Muscle of leg (tissue), 11 donors: ENCODE results near the gene DLG4. TPM values are rescaled to one million over a fixed set of nuclear protein-coding genes. Genes with fewer than 3 reads are reported as not detected.
"Not testable (repeated sequence)": the region's sequence is repeated elsewhere in the genome, so short reads cannot be mapped to it uniquely, and the experiment has no call there.

Source experiments
- DNase-seq: peaks from one replicate; pipeline ENCODE4 v3.0.0; 2013
- H3K27ac ChIP-seq: one replicate; pipeline ENCODE4 v1.5.1; 2013; ENCODE audit warnings: mild to moderate bottlenecking, low read length, control low read depth
- H3K27me3 ChIP-seq: one replicate; pipeline ENCODE4 v1.6.1; 2013; ENCODE audit warnings: low read length; ENCODE audit not compliant: control insufficient read depth, insufficient read depth
- H3K36me3 ChIP-seq: one replicate; pipeline ENCODE4 v1.6.1; 2013; ENCODE audit warnings: low read length; ENCODE audit not compliant: control insufficient read depth, insufficient read depth
- H3K4me1 ChIP-seq: one replicate; pipeline ENCODE4 v1.6.1; 2013; ENCODE audit warnings: low read length; ENCODE audit not compliant: control insufficient read depth, insufficient read depth
- H3K4me3 ChIP-seq: one replicate; pipeline ENCODE4 v1.5.1; 2013; ENCODE audit warnings: low read length, control low read depth
- H3K9me3 ChIP-seq: replicated peaks from 2 replicates; pipeline ENCODE4 v1.6.1; 2013; ENCODE audit warnings: low read depth, low read length; ENCODE audit not compliant: control insufficient read depth
- WGBS: methylation state at CpG from one replicate; pipeline ENCODE4 v1.1.5; 2013; ENCODE audit warnings: missing lambda C conversion rate; ENCODE audit not compliant: insufficient coverage; 5-methylcytosine and 5-hydroxymethylcytosine counted together
- polyA plus RNA-seq, 8 donors: library from polyadenylated mRNA; unstranded; fragments of 120-200 nt; gene quantifications; one replicate each; pipeline versions ENCODE4 v1.2.1 to v1.2.3, GENCODE V29; 2013; ENCODE audit warnings: inconsistent platforms in 1 of 8, low replicate concordance in 1 of 8; ENCODE audit not compliant: insufficient read length in 8 of 8, insufficient read depth in 1 of 8
- total RNA-seq: library from RNA; stranded (reverse); fragments of 120-200 nt; gene quantifications from one replicate; pipeline ENCODE4 v1.2.4, GENCODE V29; 2013

Gene DLG4
- total and polyA plus RNA-seq, 9 donors: 12.7 to 33.9 (median 22.5) TPM

DNA sequence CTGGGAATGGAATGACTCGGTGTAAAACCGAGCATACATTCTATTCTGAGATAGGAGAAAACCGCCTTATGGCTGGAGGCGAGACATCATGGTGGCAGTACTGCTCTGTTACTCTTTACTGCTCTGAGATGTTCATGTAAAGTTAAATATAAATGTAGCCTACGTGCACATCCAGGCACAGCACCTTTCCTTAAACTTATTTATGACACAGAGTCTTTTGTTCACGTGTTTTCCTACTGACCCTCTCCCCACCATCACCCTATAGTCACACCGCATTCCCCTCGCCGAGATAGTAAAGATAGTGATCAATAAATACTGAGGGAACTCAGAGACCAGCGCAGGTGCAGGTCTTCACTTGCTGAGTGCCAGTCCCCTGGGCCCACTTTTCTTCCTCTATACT, 60.1 kb downstream of the DLG4 start:
- not testable (repeated sequence) for H3K4me3 ChIP-seq, H3K4me1 ChIP-seq, H3K9me3 ChIP-seq, H3K36me3 ChIP-seq, H3K27ac ChIP-seq, H3K27me3 ChIP-seq, DNase-seq
- 90% methylated on average over 2 of the region's 10 CpGs for WGBS

DNA sequence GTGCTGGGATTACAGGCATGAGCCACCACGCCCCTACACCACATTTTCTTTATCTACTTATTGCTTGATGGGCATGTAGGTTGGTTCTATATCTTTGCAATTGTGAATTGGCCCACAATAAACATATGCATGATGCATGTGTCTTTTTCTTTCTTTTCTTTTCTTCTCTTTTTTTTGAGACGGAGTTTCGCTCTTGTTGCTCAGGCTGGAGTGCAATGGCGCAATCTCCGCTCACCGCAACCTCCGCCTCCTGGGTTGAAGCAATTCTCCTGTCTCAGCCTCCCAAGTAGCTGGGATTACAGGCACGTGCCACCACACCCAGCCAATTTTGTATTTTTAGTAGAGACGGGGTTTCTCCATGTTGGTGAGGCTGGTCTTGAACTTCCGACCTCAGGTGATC, 61.2 kb downstream of the DLG4 start:
- not testable (repeated sequence) for H3K27me3 ChIP-seq, H3K9me3 ChIP-seq, DNase-seq, H3K36me3 ChIP-seq, H3K4me1 ChIP-seq, H3K4me3 ChIP-seq, H3K27ac ChIP-seq
- 98% methylated on average over 6 of the region's 10 CpGs for WGBS

DNA sequence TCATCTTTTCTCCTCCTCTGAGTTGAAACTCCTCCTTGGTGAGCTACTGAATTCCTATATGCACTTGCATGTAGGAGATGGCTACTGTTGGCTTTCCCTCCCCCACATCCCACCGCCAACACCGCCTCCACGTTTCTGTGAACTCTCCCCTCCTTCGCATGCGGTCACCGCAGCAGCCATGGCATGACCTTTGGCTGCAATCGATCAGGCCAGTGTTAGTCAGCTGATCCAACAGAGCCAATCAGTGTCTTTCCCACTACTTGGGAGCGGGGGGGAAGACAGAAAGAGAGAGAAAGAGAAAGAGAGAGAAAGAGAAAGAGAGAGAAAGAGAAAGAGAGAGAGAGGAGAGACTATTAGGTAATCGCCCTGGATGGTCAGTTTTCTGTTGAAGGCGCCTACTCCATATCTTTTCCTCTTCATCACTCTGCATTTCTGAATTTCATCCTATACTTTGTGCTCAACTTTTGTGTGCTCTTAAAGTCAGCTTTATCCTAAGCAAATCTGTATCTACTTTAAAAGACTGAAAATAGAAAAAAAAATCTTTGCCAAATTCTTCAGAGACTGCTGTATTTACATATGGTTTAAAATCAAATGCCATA, 63.2 kb downstream of the DLG4 start:
- Histone ChIP-seq H3K27ac (no peak overlapping the region), H3K4me1 (no peaks in the 10 kb centered on the region), H3K27me3 (peaks cover 9% of the 10 kb centered on the region), H3K9me3 (no peaks in the 10 kb centered on the region), H3K36me3 (no peaks in the 10 kb centered on the region), H3K4me3 (no peak overlapping the region)
- 74% methylated on average over 3 of the region's 10 CpGs for WGBS
- DNase-seq: no peak

DNA sequence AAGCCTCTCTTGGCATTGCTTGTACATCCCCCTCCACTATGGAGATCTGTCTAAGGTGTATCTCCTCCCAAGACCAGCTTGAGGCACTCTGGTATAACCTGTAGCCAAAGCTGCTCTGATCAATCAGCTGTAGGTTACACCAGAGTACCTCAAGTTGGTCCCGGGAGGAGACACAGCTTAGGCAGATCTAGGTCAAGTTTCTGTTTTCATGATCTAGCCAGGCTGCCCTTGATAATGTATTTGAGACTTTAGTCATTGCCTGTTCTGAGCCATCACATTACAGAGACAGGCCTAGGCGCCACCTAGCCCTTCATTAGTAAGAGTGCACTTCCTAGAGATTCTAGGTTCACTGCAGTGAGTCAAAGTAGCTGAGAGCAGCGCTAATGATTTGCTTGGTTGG, 71.9 kb downstream of the DLG4 start:
- H3K4me3 ChIP-seq: no peak overlapping the region
- no peaks in the 10 kb centered on the region for H3K4me1 ChIP-seq
- peaks cover 7% of the 10 kb centered on the region for H3K27me3 ChIP-seq
- H3K27ac ChIP-seq: no peak overlapping the region
- H3K9me3 ChIP-seq: no peaks in the 10 kb centered on the region
- no peaks in the 10 kb centered on the region for H3K36me3 ChIP-seq
- 78% methylated on average over 3 of the region's 3 CpGs for WGBS
- no peak for DNase-seq

DNA sequence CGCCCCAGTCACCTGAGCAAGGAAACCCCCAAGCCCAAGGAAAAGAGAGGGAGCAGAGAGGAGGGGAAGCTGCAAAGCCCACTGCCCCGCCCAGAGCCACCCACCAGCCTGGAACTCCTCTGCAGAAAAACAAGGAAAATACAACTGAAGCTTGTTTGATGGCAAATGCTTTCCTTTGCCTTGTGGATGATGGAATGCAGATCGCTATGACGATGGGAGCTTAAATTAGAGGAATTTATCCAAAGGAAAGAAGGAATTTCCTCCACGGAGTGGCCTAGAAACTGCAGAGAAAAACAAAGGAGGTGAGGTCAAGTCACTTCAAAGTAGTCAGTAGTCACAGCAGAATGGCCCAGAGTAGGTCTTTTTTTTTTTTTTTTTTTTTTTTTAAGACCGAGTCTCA, 73.5 kb downstream of the DLG4 start:
- DNase-seq: no peak
- WGBS: 26% methylated on average over 3 of the region's 6 CpGs
- Histone ChIP-seq H3K27me3 (peaks cover 5% of the 10 kb centered on the region), H3K4me3 (no peak overlapping the region), H3K36me3 (no peaks in the 10 kb centered on the region), H3K9me3 (no peaks in the 10 kb centered on the region), H3K27ac (no peak overlapping the region), H3K4me1 (no peaks in the 10 kb centered on the region)

DNA sequence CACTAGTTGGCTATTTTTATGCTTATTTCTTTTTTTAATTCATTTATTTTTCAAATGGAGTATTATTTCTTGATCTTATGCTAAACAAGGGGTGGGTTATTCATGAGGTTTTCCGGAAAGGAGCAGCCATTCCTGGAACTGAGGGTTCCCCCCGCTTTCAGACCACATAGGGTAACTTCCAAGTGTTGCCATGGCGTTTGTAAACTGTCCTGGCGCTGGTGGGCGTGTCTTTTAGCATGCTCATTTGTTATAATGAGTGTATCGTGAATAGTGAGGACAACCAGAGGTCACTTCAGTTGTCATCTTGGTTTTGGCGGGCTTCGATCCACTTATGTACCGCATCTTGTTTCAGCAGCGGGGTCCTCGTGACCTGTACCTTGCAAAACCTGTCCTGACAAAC, 75.4 kb downstream of the DLG4 start:
- 76% methylated on average over 10 of the region's 11 CpGs for WGBS
- Histone ChIP-seq H3K9me3 (no peaks in the 10 kb centered on the region), H3K27ac (no peak overlapping the region), H3K4me1 (no peaks in the 10 kb centered on the region), H3K36me3 (no peaks in the 10 kb centered on the region), H3K27me3 (peaks cover 12% of the 10 kb centered on the region), H3K4me3 (no peak overlapping the region)
- no peak for DNase-seq

DNA sequence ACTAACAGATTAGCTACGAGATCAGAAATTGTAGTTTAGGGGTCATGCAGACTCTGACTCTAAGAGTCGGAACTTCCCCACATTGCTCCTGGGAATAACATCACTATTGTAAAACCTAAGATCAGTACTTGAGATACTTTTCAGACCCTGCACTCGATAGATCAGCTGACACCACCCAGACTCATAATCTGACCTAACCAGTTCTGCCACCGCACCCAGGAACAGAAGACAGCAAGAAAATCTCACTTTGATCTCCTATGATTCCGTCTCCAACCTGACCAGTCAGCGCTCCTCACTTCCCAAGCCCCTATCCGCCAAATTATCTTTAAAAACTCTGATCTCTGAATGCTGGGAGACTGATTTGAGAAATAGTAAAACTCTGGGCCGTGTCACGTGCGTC, 77.8 kb downstream of the DLG4 start:
- no peaks in the 10 kb centered on the region for H3K9me3 ChIP-seq
- H3K4me1 ChIP-seq: no peaks in the 10 kb centered on the region
- H3K27ac ChIP-seq: no peak overlapping the region
- WGBS: 59% methylated on average over 7 of the region's 10 CpGs
- H3K36me3 ChIP-seq: no peaks in the 10 kb centered on the region
- H3K27me3 ChIP-seq: peaks cover 20% of the 10 kb centered on the region
- H3K4me3 ChIP-seq: no peak overlapping the region
- DNase-seq: no peak

DNA sequence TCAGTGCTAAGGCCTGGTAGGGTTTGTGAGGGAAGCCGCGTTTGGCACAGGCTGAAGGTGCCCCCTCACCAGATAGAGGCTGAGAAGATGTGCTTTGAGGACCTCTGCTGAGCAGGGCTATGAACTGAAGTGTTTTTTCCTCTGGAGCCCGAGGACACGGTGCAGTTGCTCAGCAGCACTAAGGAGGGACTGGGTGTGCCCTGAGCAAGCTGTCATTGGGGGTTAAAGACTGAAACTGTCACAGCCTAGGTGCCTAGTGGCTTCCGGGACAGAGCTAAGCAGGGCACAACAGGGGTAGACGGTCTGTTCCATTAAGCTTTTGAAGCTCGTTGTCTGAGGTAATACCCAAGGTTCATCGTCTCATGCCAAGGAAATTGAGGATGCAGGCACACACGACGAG, 80.2 kb downstream of the DLG4 start:
- H3K9me3 ChIP-seq: no peaks in the 10 kb centered on the region
- peaks cover 16% of the 10 kb centered on the region for H3K27me3 ChIP-seq
- no peak overlapping the region for H3K27ac ChIP-seq
- DNase-seq: no peak
- WGBS: 47% methylated on average over 9 of the region's 10 CpGs
- no peak overlapping the region for H3K4me3 ChIP-seq
- H3K4me1 ChIP-seq: no peaks in the 10 kb centered on the region
- no peaks in the 10 kb centered on the region for H3K36me3 ChIP-seq

DNA sequence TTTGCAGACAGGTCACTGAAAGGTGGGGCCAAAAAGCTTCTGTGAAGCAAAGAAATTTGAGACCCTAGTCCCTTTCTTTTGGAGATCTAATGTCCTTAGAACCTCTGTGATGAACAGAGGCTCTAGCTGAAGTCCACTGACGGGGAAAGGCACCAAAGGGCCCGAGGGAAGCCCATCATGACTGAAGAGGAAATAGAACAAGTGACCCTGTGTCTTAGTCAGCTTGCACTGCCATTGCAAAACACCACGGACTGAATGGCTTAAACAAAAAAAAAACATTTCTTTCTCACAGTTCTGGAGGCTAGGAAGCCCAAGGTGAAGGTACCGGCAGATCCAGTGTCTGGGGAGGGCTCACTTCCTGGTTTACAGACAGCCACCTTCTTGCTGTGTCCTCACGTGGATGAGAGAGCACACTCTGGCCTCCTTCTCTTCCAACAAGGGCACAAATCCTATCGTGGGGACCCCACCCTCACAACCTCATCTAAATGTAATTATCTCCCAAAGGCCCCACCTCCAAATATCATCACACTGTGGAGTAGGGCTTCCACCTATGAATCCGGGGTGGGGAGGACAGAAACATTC, 80.7 kb downstream of the DLG4 start:
- H3K36me3 ChIP-seq: no peaks in the 10 kb centered on the region
- WGBS: 43% methylated on average over 3 of the region's 7 CpGs
- no peaks in the 10 kb centered on the region for H3K9me3 ChIP-seq
- no peak for DNase-seq
- no peak overlapping the region for H3K4me3 ChIP-seq
- H3K27me3 ChIP-seq: peaks cover 15% of the 10 kb centered on the region
- no peak overlapping the region for H3K27ac ChIP-seq
- no peaks in the 10 kb centered on the region for H3K4me1 ChIP-seq

DNA sequence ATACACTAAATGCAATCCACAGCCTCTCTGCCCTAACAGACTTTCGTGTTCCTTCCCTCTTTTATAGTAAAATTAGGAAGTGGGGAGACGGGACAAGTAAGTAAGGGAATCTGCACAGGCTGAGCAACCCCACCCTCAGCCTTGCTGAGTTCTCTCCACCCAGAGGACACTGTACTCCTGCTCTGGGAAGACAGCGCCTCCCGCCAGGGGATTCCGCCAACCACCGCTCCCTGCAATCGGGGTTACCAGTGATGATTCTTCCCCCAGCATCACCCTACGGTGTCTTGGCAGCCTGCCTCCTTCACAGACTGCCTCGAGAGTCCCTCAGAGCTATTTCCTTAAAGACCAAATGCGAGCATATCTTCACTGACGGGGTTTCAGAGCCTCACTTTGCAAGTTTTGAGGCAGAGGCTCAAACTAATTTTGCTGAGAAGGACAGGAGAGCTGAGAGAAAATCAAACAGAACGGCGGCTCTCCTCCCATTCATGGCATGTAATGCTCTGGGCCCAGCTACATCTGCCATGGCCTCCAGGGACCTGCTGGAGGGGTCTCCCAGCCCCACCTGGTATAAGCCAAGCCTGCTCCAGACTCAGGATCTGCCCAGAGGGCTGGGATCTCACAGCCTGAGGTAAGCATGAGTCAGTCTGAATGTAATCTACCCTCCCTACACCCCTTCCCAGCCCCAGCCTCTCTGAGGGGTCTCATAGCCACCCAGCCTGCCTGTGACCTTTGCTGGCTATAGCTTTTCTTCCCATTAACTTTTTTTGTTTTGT, 82.3 kb downstream of the DLG4 start:
- Histone ChIP-seq H3K27ac (no peak overlapping the region), H3K9me3 (no peaks in the 10 kb centered on the region), H3K4me1 (peaks cover 10% of the 10 kb centered on the region), H3K4me3 (no peak overlapping the region), H3K36me3 (no peaks in the 10 kb centered on the region), H3K27me3 (peaks cover 23% of the 10 kb centered on the region)
- peak; percentile 12 for DNase-seq
- WGBS: 28% methylated on average over 10 of the region's 13 CpGs
